K562 treated with DMSO at 1 percent for 24 hours (cell line): ENCODE measurements around the gene WDR62. TPM values are rescaled to one million over a fixed set of nuclear protein-coding genes. Genes with fewer than 3 reads are reported as not detected.

Experiments used
- total RNA-seq: library from RNA; unstranded; fragments of 300-600 nt; gene quantifications from 2 replicates; pipeline ENCODE4 v1.2.3, GENCODE V29; 2022; ENCODE audit warnings: low read depth; ENCODE audit not compliant: insufficient read depth

Gene WDR62
- total RNA-seq, result 40.2 and 43.2 TPM in 2 replicates

DNA sequence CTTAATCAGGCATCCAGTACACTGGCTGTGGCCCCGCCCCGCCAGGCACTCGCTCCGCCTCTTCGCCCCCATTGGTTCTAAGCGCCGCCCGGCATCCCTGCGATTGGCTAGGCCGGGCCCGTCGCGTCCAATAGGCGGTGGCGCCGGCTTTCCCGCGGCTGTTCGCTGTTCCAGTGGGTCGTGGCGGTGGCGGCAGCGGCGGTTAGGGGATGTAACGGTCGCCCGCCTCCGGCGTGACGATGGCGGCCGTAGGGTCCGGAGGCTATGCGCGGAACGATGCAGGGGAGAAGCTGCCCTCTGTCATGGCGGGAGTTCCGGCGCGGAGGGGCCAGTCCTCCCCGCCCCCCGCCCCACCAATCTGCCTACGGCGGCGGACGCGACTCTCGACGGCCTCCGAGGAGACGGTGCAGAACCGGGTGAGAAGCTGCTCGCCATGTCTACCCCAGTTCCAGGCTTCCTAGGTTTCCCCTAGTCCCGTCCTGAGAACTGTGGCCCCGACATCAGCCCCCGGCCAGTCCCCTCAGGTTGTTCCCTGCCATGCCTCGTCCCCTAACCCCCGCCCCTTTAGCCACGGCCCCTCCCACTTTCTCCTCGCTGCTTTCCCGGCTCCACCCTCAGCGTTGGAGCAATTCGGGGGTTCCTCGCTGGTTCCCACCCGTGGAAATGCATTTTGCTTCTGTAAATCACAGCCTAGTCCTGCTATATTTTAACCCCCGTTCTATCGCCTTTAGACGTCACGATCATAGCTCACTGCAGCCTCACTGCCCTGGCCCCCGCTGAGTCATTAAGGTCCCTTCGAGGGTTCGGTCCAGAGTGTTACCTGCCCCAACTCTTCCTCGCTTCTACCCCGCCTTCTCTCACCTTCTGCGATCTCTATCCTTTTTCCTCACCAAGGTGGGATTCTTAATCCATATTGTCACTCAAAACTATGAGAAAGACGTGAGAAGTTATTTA, at the start of gene WDR62:
WDR62 (plus strand) TSS at position 165 of the 954 bp plus-strand sequence; CDS start at position 240, 75 bp downstream.

DNA sequence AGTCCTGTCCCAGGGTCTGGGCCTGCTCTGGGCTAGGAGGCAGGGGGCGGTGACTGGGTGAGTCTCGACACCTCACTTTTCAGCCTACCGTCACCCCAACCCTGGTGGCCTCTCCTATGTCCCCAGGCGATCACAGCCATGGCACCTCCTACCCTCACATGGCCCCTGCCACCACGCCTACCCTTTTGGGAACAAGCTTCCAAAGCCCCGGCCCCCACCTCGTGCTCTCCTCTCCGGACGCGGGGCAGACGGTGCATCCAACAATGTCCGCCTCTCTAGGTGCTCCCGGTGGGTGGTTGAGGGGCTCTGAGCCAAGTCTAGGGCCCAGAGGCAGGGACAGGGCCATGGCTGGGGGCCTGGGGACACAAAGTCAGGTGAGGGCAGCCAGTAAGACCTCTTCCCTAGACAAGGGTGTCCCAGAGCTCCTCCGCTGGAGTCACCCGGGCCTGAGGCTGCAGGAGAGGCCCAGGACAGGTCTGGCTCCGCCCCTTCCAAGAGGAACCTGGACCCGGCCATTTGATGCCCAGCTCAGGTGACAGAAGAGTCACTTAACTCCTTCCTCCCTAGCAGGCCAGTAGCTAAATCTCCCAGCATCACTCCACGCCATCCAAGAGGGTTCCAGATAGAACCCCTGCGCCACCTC, 46.2 kb upstream of the WDR62 start, which contains the start of gene SYNE4:
SYNE4 (minus strand) TSS at position 478 of the 643 bp plus-strand sequence; CDS start at position 346, 132 bp downstream.

GRCh38 chr19:36014012-36014924, 40.4 kb upstream of the WDR62 start, which contains the start of gene ALKBH6:
Gene ALKBH6 (minus strand): TSS chr19:36014213. CDS start chr19:36013397, 816 bp downstream.

GRCh38 chr19:36032251-36033104, 22.2 kb upstream of the WDR62 start, which contains the start of gene CLIP3:
Gene CLIP3 (minus strand): TSS chr19:36032873. CDS start chr19:36032357, 516 bp downstream.

GRCh38 chr19:36054119-36054732, 471 bp upstream of the WDR62 start, which contains the start of gene THAP8:
Gene THAP8 (minus strand): TSS chr19:36054285. CDS start chr19:36054217, 68 bp downstream.

DNA sequence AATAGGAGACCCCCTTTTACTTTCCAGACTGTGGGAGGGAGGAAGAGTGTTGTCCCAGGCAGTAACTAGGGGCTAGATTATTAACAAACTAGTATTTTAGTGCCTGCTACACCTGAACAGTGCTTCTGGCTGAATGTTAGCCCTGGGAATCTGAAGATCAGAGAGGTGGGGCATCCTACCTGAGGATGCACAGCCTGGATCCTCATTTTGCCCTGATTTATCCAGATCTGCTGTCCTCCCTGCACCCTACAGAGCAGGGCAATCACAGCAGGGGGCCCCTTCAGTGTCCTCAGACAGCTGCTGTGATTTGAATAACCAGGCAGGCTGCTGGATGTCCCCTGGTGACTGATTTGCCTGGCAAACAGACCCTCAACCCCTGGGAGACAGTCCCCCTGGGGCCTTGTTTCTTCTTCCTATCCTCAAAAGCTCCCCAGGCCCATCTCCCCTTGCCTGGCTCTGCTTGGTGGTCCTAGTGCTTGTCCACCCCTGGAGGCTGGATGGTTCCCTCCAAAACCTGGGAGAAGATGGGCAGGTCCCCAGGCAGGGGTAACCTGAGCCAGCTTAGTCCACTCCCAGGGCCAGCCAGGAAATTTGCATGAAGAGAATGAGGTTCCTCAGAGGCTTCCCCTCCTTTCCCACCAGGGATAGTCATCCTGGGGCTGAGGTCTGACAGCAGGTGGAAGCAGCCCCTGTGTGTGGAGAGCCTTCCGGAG, 55.9 kb downstream of the WDR62 start, which contains the start of gene OVOL3:
OVOL3 (plus strand) TSS at position 657 of the 713 bp plus-strand sequence. CDS start 60 bp downstream, outside the sequence.

GRCh38 chr19:36114721-36115452, 60.2 kb downstream of the WDR62 start, which contains the start of gene POLR2I:
Gene POLR2I (minus strand): TSS chr19:36114875. CDS start chr19:36114856, 19 bp downstream.

DNA sequence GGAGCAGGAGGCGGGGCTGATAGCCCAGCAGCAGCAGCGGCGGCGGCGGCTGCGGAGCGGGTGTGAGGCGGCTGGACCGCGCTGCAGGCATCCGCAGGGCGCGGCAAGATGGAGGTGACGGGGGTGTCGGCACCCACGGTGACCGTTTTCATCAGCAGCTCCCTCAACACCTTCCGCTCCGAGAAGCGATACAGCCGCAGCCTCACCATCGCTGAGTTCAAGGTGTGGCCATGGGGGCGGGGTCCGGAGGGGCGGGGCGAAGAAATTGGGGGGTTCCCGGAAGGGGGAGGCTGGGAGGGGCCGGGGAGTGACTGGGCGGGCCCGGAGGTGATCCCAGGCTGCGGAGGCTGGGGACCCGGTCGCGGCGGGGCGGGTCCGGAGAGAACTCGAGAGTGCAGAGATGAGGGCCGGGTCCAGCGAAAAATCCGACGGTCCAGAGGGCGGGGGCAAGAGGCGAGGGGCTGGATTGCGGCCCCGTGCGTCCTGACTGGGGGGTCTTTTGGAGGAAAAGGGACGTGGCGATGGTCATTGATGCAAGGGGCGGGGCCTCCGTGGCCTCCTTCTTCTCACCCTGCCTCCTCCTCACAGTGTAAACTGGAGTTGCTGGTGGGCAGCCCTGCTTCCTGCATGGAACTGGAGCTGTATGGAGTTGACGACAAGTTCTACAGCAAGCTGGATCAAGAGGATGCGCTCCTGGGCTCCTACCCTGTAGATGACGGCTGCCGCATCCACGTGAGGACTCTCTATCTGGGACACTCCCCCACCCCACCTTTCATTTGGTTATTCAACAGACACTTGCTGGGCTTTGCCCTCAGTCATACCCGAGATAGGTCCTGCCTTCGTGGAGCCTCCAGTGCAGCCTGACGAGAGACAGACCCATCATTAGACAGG, 61.0 kb downstream of the WDR62 start, which contains the start of gene TBCB:
TBCB (plus strand) TSS at position 16 of the 891 bp plus-strand sequence; CDS start at position 109, 93 bp downstream.

DNA sequence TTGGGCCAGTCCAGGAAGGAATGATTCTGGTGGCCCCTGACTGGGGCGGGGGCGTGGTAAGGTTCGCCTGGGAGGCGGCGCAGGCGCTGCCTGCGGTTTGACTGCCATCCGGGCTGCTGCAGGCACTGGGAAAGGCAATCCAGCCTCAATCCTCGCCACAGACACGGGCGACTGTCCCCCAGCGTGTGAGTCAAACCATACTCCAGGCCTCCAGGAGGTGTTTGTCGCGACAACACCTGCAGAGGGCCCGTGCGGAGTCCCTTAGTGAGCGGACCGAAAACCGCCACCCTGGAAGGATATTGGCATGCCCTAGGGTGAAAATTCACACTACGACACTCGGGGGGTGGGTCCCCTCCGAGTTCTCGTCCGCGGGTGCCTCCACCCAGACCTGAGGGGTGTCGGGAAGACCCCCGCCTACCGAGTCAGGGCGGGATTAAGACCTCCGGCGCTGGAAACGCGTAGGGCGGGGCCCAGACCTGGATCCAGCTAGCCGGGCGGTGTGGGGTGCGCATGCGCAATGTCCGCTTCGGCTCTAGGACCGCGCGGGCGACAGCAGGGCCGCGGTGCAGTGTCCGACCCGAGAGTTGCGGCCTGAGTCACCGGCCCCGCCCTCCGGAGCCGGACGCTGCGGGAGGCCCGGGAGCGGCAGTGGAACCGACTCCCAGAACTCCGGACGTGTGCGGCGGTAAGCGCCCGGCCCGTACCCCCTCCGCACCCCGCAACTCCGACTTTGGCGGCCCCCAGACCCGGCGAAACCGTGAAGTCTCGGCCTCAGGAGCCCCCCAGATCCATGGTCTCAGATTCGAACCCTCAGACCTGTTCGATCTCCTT, 85.0 kb downstream of the WDR62 start, which contains the start of gene CAPNS1:
CAPNS1 (plus strand) TSS at position 594 of the 831 bp plus-strand sequence. CDS start 946 bp downstream, outside the sequence.

DNA sequence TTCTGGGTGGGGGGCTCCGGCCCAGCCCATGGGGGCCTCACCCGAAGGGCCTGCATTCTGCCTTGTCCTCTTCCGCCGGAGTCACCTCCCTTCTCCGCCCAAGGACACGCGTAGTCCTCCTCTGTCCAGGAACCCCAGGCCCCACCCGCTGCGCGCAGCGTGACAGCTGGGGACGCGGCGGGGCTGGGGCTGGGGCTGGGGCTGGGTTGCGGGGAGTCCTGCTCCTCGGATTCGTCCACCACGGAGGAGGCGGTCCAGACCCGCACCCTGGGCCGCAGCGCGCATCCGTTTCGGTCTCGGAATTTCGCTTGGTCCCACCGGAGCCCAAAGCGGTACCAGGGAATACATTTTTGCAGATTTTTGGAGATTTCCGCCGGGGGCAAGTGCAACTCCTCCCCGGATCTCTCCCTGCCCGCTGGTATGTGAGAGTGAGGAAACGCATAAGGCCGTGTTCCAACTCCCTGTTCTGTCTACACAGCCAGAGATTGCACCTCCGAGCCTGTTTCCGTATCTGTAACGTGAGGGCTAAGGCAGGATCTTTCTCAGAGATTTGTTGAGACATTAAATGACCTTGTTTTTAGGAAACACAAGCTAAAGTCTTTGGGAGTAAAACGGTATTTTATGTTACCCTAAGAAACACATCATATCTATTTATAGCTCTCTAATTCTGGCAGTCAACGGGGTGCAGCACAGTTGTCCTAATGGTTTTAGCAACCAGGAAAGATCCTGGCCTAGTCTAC, 97.8 kb downstream of the WDR62 start, which contains the start of gene COX7A1:
COX7A1 (minus strand) TSS at position 96 of the 740 bp plus-strand sequence; CDS start at position 56, 40 bp downstream.

Other genes starting within 250 kb of the WDR62 start
- not detected in 2 replicates for gene PRODH2, start 242.1 kb upstream of the WDR62 start, total RNA-seq
- gene NPHS1, start 202.4 kb upstream of the WDR62 start, total RNA-seq, result 2.2 and 2.4 TPM in 2 replicates
- gene KIRREL2, start 198.0 kb upstream of the WDR62 start, total RNA-seq, result 0.24 TPM in 1 of 2 replicates, not detected in the other
- 21.4 and 23.2 TPM in 2 replicates for gene APLP1, start 186.3 kb upstream of the WDR62 start, total RNA-seq
- gene NFKBID, start 154.4 kb upstream of the WDR62 start, total RNA-seq, result 6.9 and 7.5 TPM in 2 replicates
- not detected in 2 replicates for gene HCST, start 152.4 kb upstream of the WDR62 start, total RNA-seq
- gene TYROBP, start 146.6 kb upstream of the WDR62 start, total RNA-seq, result 24.5 and 26.3 TPM in 2 replicates
- 0.32 and 0.80 TPM in 2 replicates for gene LRFN3, start 118.5 kb upstream of the WDR62 start, total RNA-seq
- gene SDHAF1, start 59.7 kb upstream of the WDR62 start, total RNA-seq, result 65.0 and 68.6 TPM in 2 replicates
- gene SYNE4, start 46.1 kb upstream of the WDR62 start, total RNA-seq, result 0.51 TPM in 1 of 2 replicates, not detected in the other
- gene ALKBH6, start 40.7 kb upstream of the WDR62 start, total RNA-seq, result 49.2 and 50.7 TPM in 2 replicates
- 1.1 and 7.2 TPM in 2 replicates for gene CLIP3, start 22.0 kb upstream of the WDR62 start, total RNA-seq
- gene THAP8, start 612 bp upstream of the WDR62 start, total RNA-seq, result 8.1 and 8.7 TPM in 2 replicates
- gene OVOL3, start 56.2 kb downstream of the WDR62 start, total RNA-seq, result 0.70 TPM in 1 of 2 replicates, not detected in the other
- 89.6 and 182 TPM in 2 replicates for gene POLR2I, start 60.0 kb downstream of the WDR62 start, total RNA-seq
- gene TBCB, start 60.6 kb downstream of the WDR62 start, total RNA-seq, result 112 and 130 TPM in 2 replicates
- 307 and 326 TPM in 2 replicates for gene CAPNS1, start 85.2 kb downstream of the WDR62 start, total RNA-seq
- not detected in 2 replicates for gene COX7A1, start 97.5 kb downstream of the WDR62 start, total RNA-seq
- gene ZNF565, start 159.8 kb downstream of the WDR62 start, total RNA-seq, result 0.51 and 1.1 TPM in 2 replicates
- gene ZNF146, start 160.2 kb downstream of the WDR62 start, total RNA-seq, result 26.4 and 32.6 TPM in 2 replicates